Prostate gland (tissue), 2 donors: ENCODE measurements around the gene SEC61G. TPM values are rescaled to one million over a fixed set of nuclear protein-coding genes. Genes with fewer than 3 reads are reported as not detected.

Experiments
- DNase-seq: peaks from one replicate; pipeline ENCODE4 v3.0.0-alpha.2; 2019; ENCODE audit warnings: low spot score
- H3K27ac ChIP-seq, 2 donors: fragments of 200-600 bp; sonication (generic); 2 replicates each; pipeline ENCODE4 v1.5.1; 2017 to 2019
- H3K27me3 ChIP-seq: fragments of 200-600 bp; sonication (generic); replicated peaks from 2 replicates; pipeline ENCODE4 v1.5.1; 2019; ENCODE audit not compliant: insufficient read depth
- H3K36me3 ChIP-seq, 2 donors: fragments of 200-600 bp; sonication (generic); 1 replicate in 1 of 2; 2 replicates in 1 of 2; pipeline versions ENCODE4 v1.5.1 to v1.8.1; 2017 to 2019
- H3K4me1 ChIP-seq: fragments of 200-600 bp; sonication (generic); replicated peaks from 2 replicates; pipeline ENCODE4 v1.5.1; 2019
- H3K4me3 ChIP-seq, 2 donors: fragments of 200-600 bp; sonication (generic); 2 replicates each; pipeline ENCODE4 v1.5.1; 2017 to 2019
- H3K9me3 ChIP-seq: fragments of 200-600 bp; sonication (generic); 2 replicates; pipeline ENCODE4 v1.5.1; 2017
- CTCF ChIP-seq, 4 experiments: fragments of 200-600 bp in 2 of 4; fragments of 450-650 bp in 2 of 4; sonication (generic) in 2 of 4; IDR thresholded peaks; 1 replicate in 3 of 4; 2 replicates in 1 of 4; pipeline ENCODE4 v1.5.1; 2016 to 2019; ENCODE audit warnings: antibody characterized with exemption in 4 of 4, mild to moderate bottlenecking in 2 of 4, moderate library complexity in 2 of 4
- POLR2A ChIP-seq: fragments of 450-650 bp; IDR thresholded peaks from one replicate; pipeline ENCODE4 v1.6.1; 2016; ENCODE audit warnings: antibody characterized with exemption, mild to moderate bottlenecking
- POLR2AphosphoS5 ChIP-seq: sonication (generic); formaldehyde crosslinking; IDR thresholded peaks from one replicate; pipeline ENCODE4 v1.6.1; 2017; ENCODE audit warnings: antibody characterized with exemption
- WGBS: methylation state at CpG from one replicate; pipeline ENCODE4 v1.1.5; 2018; 5-methylcytosine and 5-hydroxymethylcytosine counted together
- intact Hi-C: fragments of 100-400 bp; cut with DNase I; formaldehyde crosslinking; loops from one replicate; pipeline ENCODE4 v1.14.2; 2022
- total RNA-seq, 2 donors: library from RNA; depleted of rRNA; stranded (reverse); fragments of >200 nt; gene quantifications; one replicate each; pipeline ENCODE4 v1.1.0, GENCODE V29; 2016

The SEC61G gene
- total RNA-seq, 2 donors from 2014 or later: 253 to 473 TPM

GRCh38 chr7:54778696-54779540, 19.9 kb upstream of the SEC61G start:
- no peak overlapping the region for H3K4me3 ChIP-seq

GRCh38 chr7:54778166-54778565, 19.2 kb upstream of the SEC61G start:
- TF ChIP-seq POLR2A (no peak), CTCF (IDR thresholded peaks at IDR 0.05) (no peak), POLR2AphosphoS5 (no peak)
- intact Hi-C loops: no loop called here
- H3K27ac ChIP-seq: no peak overlapping the region

More at GRCh38 chr7:54778696-54779540, 19.9 kb upstream of the SEC61G start:
- no peaks in the 10 kb centered on the region for H3K9me3 ChIP-seq
- TF ChIP-seq POLR2AphosphoS5 (no peak), POLR2A (no peak), CTCF (IDR thresholded peaks at IDR 0.05) (no peak)
- no peaks in the 10 kb centered on the region for H3K36me3 ChIP-seq
- no peak overlapping the region for H3K27ac ChIP-seq
- DNase-seq: no peak
- WGBS: 88% methylated on average over 7 of the region's 7 CpGs
- no peaks in the 10 kb centered on the region for H3K27me3 ChIP-seq
- no peaks in the 10 kb centered on the region for H3K4me1 ChIP-seq
- intact Hi-C loops: no loop called here

GRCh38 chr7:54774785-54775740, 16.1 kb upstream of the SEC61G start:
- DNase-seq: no peak
- H3K4me1 ChIP-seq: peaks cover 3% of the 10 kb centered on the region
- TF ChIP-seq POLR2AphosphoS5: no peak
- no peak for TF ChIP-seq POLR2A
- TF ChIP-seq CTCF (IDR thresholded peaks at IDR 0.05): no peak
- H3K9me3 ChIP-seq: no peaks in the 10 kb centered on the region
- intact Hi-C loops: no loop called here
- H3K4me3 ChIP-seq: no peak overlapping the region
- no peak overlapping the region for H3K27ac ChIP-seq
- no peaks in the 10 kb centered on the region for H3K36me3 ChIP-seq
- WGBS: 92% methylated on average over 18 of the region's 18 CpGs
- H3K27me3 ChIP-seq: no peaks in the 10 kb centered on the region

More at GRCh38 chr7:54778166-54778565, 19.2 kb upstream of the SEC61G start:
- 89% methylated on average over 9 of the region's 9 CpGs for WGBS
- Histone ChIP-seq H3K9me3 (no peaks in the 10 kb centered on the region), H3K27me3 (no peaks in the 10 kb centered on the region), H3K4me3 (no peak overlapping the region), H3K36me3 (no peaks in the 10 kb centered on the region), H3K4me1 (peaks cover 2% of the 10 kb centered on the region)
- DNase-seq: no peak

DNA sequence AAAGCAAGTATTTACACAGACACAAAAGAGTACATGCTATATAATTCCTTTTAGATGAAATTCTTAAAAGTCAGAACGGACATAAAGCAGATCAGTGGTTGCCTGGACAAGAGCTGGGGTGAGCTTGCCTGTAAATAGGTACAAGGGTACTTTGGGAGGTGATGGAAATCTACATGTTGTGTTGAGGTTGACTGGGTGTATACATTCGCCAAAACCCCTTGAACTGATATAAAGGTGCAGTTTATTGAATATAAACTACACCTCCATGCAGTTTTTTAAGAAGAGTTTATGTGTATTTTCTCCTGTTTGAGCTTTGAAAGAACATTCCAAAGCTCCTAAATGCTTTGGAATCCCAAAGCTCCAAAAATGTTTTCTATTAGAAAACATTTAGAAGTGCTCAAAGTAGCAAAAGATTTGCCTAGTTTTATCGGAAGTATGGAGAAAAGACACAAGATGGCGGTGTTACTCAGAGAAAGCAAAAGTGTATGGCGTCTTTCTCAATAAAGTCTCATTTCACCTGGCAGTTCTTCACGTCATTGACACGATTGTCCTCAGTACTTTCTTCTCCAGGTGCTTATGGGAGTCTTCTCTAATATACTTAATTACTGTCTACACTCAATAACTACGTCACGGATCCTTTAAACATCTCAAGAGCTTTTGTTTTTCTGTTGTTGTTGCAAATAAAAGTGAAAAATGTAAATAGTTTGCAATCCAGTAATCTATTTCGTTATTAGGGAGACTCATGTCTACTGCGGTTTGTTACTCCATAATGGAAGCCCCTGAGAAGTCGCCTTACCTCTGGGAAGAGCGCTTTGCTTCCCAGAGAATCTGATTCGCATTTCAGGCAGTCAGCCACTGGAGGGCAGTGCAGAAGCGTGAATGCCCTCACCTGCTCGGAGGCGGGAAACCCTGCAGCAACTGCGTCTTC, 14.7 kb upstream of the SEC61G start:
- WGBS: 17% methylated on average over 18 of the region's 18 CpGs
- Histone ChIP-seq H3K4me3 (peak overlapping the region in 1 of 2 donors; percentile 16), H3K27ac (peak overlapping the region; percentile 44 to 47), H3K36me3 (no peaks in the 10 kb centered on the region), H3K4me1 (peaks cover 3% of the 10 kb centered on the region), H3K9me3 (no peaks in the 10 kb centered on the region), H3K27me3 (no peaks in the 10 kb centered on the region)
- intact Hi-C loops: no loop called here
- peak; percentile 83 for DNase-seq
- peak; percentile 34 to 87 (median 78) for TF ChIP-seq CTCF (IDR thresholded peaks at IDR 0.05)
- TF ChIP-seq POLR2A: no peak
- TF ChIP-seq POLR2AphosphoS5: peak; percentile 39
